Islet of Langerhans (tissue), 1 donor: ENCODE data around the gene PTPN1.
"Not testable (repeated sequence)": the region's sequence is repeated elsewhere in the genome, so short reads cannot be mapped to it uniquely, and the experiment has no call there.

Experiments used
- FAIRE-seq: peaks from one replicate; lab custom pipeline; 2011; peaks lifted over from hg19 to GRCh38; lab: Jason Lieb, UNC

Gene PTPN1

DNA sequence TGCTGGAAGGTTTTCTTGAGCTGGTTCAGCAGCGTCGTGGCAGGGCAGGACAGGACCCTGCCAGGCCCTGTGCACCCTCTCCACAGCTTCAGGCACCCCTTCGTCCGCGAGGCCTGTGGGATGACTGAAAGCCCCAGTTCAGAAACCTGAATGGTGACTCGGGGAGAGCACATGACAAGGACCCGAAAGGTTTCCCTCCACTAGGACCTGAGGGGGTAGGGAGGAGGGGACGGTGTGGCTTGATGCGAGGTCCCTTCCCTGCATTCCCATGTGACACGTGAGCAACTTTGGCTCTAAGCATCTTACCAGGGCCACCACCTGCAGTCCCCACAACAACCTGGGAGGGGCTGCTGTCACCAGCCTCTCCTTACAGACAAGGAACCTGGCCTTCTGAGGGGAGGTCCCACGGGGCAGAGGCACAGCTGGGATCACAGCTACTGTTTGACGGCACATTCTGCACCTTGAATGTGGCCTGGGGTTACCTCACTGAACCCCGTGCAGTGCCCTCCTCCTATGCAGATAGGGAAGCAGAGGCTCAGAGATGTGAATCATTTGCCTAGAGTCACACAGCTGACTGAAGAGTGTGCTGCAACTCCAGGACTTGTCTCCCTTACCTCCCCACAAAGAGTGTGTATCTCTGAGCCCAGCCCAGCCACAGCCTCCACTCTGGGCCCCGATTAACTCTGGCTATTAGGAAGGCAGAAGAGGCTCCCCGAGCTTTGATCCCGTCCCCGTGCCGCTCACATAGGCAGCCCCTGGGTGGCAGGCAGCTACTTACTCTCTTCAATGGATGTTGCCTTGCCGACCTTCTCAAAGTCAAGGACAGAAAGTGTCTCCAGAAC is 84.6 kb downstream of the PTPN1 start:
- no peak for FAIRE-seq

- FAIRE-seq: no peak
These were observed 85.3 kb downstream of the PTPN1 start for GRCh38 chr20:50595433-50595895.

DNA sequence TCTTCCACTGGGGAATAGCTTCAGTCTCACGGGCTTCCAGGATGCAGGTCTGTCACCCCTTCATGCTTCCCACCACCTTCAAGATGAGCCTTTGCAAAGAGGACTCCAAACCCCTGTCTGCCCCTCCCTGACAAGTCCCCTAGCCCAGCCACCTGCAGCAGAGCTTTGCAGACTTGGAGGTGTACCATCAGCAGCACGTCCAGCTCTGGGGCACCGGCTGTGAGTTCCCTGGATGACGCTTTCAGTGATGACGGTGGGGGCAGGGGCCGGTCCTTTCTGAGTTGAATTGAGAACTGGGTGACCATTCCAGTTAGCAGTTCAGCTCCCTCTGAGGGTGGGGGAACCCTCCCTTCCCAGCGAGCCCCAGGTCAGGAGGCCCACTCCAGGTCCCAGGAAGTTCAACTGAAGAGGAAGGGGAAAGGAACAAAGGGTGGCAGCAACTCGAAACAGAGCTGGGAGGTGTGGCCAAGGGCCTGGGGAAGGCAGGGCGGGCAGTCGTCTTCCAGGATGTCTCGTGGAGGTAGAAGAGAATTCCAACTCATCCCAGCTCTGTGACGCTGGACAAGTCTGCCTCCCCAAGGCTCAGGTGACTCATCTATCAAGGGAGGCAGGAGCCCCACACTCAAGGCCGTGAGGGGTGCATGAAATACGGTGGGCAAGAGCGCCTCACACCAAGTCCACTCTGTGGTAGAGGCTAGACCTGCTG is 86.0 kb downstream of the PTPN1 start:
- FAIRE-seq: no peak

DNA sequence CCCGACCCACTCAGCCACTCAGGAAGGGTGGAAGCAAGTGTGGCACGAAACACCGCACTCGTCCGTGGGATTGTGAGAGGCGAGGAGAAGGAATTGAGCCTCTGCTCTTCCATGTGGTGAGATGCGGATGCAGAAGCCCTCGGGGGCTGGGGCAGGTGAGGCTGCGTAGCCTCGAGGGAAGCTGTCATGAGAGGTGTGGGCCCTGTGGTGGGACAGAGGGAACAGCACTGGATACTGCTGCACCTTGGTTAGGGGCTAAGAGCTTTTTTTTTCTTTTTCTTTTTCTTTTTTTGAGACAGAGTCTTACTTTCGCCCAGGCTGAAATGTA is 86.5 kb downstream of the PTPN1 start:
- FAIRE-seq: no peak

- no peak for FAIRE-seq
These were observed 87.3 kb downstream of the PTPN1 start for GRCh38 chr20:50597406-50597969.

- FAIRE-seq: no peak
These were observed 87.9 kb downstream of the PTPN1 start for GRCh38 chr20:50598074-50598473.

- not testable (repeated sequence) for FAIRE-seq
These were observed 88.6 kb downstream of the PTPN1 start for GRCh38 chr20:50598768-50599167.

GRCh38 chr20:50600281-50600895 is 90.2 kb downstream of the PTPN1 start:
- no peak for FAIRE-seq

DNA sequence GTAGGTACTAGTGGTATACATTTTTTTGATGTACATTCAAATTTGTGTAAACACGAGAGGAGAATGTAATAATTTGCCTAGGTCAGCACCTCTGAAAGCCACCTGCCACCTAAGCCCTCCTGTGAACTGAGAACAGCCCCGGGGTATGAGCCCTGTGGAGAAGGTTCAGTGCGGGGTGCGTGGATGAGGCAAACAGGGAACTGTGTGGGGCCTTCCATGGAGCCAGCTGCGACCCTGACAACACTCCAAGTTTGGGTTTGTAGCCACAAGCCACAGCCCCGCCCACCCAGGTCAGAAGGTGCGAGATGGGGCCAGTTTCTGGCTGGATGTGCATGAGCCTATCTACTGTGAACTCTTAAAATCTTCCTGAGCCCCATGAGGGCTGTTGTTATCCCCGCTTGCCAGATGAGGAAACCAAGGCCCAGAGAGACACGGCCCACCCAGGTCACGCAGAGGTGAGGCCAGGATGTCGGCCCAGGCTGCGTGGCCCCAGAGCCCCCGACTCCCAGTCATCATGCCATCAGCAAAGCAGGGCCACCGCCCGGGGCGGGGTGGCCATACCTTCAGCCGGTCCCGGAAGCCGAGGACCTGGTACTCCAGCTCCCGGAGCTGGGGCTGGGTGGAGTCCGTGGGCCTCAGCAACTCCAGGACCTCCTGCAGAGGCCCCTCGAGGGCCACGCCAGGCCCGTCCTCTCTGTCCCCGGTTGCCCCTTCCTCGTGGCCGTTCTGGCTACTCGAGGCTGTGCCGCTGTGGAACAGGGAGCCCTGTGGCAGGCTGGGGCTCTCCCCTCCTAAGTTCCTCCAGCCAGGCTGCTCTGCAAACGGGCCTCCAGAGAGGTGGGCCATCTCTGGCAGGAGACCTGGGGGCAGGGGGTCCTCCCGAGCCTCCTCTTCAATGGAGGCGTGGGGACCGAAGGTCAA is 91.6 kb downstream of the PTPN1 start:
- no peak for FAIRE-seq

- FAIRE-seq: no peak
These were observed 92.4 kb downstream of the PTPN1 start for GRCh38 chr20:50602432-50603088.

- no peak for FAIRE-seq
These were observed 94.3 kb downstream of the PTPN1 start for GRCh38 chr20:50604451-50604850.

- FAIRE-seq: no peak
These were observed 95.0 kb downstream of the PTPN1 start for GRCh38 chr20:50605136-50605535.

GRCh38 chr20:50607436-50607835 is 97.3 kb downstream of the PTPN1 start:
- FAIRE-seq: no peak

DNA sequence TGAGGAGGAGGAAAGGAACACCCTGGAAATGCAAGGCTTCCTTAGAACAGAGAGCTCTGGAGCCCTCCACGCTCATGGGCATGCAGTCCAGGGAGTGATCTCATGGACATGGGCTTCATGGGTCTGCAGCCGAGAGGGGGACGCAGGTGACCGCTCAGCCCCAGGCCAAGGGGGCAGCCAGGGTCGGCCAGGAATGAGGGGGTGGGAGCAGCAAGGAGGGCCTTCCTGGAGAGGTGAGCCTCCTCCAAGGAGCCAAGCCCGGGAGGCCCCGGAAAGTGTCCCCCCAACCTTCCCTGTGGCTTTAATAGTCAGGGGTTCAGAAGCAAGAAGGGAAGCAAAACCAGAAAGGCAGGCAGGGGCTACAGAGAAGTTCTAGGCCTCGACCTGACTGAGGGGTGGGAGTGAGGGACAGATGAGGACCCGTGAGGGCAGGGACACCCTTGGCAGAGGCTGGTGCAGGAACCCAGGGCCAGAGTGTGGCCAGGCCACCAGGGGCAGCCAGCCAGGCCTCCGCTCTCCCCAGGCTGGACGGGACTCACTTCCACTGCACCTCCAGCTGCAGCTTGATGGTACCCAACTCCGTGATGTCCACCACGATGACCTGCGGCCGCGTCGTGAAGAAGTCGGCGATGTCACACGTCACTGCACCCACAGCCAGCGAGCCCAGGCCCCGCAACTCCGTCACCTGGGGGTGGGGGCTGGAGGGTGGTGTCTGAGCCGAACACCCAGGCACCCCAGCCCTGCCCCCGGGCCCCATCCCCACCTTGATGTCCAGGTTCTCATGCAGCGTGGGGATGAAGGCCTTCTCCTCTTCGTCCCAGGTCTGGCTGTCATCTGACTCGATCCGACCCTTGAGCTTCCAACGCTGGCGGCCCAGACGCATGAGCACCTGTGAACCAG is 97.9 kb downstream of the PTPN1 start:
- FAIRE-seq: no peak

GRCh38 chr20:50608750-50609104 is 98.5 kb downstream of the PTPN1 start:
- FAIRE-seq: no peak

DNA sequence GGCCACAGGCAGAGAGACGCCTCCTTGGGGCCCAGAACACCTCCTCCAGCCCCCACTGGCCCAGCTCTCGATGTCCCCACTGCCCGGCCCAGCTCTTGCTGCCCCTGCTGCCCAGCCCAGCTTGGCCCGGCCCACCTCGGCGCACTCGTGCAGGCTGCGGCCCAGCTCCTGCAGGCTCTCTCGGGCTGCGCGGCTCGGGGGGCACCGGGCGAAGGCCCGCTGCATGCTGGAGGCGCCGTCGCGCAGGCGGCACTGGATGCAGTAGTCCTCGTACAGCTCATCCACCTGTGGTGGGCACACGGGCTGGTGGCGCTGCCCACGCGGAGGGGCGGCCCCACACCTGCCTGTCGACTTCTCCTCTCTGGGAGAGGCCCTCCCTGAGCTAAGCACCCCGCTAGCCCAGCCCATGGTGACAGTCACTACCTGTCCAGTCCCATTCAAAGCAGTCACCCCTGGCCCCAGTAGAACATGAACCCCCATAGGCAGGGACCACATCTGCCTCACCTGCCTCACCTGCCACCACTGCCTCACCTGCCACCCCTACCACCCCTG is 99.3 kb downstream of the PTPN1 start:
- FAIRE-seq: no peak

DNA sequence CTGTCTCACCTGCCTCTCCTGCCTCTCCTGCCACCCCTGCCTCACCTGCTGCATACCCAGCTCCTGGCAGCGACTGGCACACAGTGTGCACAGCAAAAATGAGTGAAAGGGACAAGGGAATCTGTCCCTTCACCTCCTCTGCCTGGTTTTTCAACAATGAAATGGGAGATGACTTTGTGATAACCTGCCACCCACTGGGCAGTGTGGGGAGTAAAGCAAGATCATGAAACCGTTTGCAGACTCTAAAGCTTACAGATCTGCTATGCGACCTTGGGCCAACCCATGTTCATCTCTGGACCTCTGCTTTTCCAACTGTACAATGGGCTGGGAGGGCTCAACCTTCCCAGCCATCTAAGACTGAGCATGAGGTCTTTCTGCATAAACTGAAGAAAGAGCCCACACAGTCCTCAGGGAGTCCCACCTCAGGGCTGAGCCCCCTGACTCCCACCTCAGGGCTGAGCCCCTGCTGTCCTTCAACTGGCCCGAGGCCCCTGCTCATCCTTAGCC is 100.1 kb downstream of the PTPN1 start:
- FAIRE-seq: no peak

GRCh38 chr20:50611128-50611810 is 101.1 kb downstream of the PTPN1 start:
- no peak for FAIRE-seq
